Neuronal stem cell (in vitro differentiated cells): ENCODE measurements around the gene MEF2C.

Source experiments
- DNase-seq: peaks from one replicate; pipeline ENCODE4 v3.0.0-alpha.2; 2013; ENCODE audit warnings: low spot score
- H2AFZ ChIP-seq: one replicate; pipeline ENCODE4 v1.6.1; 2013; ENCODE audit warnings: mild to moderate bottlenecking, low read length, inconsistent platforms
- H2AK5ac ChIP-seq: 2 replicates; pipeline ENCODE4 v1.6.1; 2013; ENCODE audit warnings: low read depth, mild to moderate bottlenecking, inconsistent platforms, low read length, moderate library complexity, mixed read lengths
- H2BK120ac ChIP-seq: 2 replicates; pipeline ENCODE4 v1.6.1; 2013; ENCODE audit warnings: low read depth, mild to moderate bottlenecking, inconsistent platforms, low read length, moderate library complexity, mixed read lengths
- H2BK12ac ChIP-seq: one replicate; pipeline ENCODE4 v1.6.1; 2013; ENCODE audit warnings: low read length, inconsistent platforms
- H2BK15ac ChIP-seq: 2 replicates; pipeline ENCODE4 v1.6.1; 2013; ENCODE audit warnings: mild to moderate bottlenecking, low read length, inconsistent platforms, mixed read lengths
- H2BK5ac ChIP-seq: one replicate; pipeline ENCODE4 v1.6.1; 2013; ENCODE audit warnings: inconsistent platforms, mild to moderate bottlenecking, low read length, moderate library complexity
- H3K14ac ChIP-seq: one replicate; pipeline ENCODE4 v1.6.1; 2013; ENCODE audit warnings: low read length, inconsistent platforms
- H3K18ac ChIP-seq: 2 replicates; pipeline ENCODE4 v1.6.1; 2013; ENCODE audit warnings: low read length, inconsistent platforms
- H3K23ac ChIP-seq: 2 replicates; pipeline ENCODE4 v1.6.1; 2013; ENCODE audit warnings: low read depth, mild to moderate bottlenecking, mixed read lengths, low read length, inconsistent platforms; ENCODE audit not compliant: poor library complexity
- H3K27ac ChIP-seq: replicated peaks from 3 replicates; pipeline ENCODE4 v1.5.1; 2013; ENCODE audit warnings: low read length, inconsistent platforms
- H3K27me3 ChIP-seq, 3 experiments: 2 replicates each; pipeline ENCODE4 v1.6.1; 2013; ENCODE audit warnings: low read length in 3 of 3, mild to moderate bottlenecking in 2 of 3, inconsistent platforms in 1 of 3, low read depth in 1 of 3, mixed read lengths in 1 of 3, moderate library complexity in 1 of 3; ENCODE audit not compliant: control insufficient read depth in 3 of 3, insufficient read depth in 3 of 3
- H3K36me3 ChIP-seq, 2 donors: replicated peaks in 1 of 2; 2 replicates each; pipeline ENCODE4 v1.6.1; 2013; ENCODE audit warnings: low read length in 2 of 2; ENCODE audit not compliant: control insufficient read depth in 2 of 2, insufficient read depth in 2 of 2
- H3K4ac ChIP-seq: 2 replicates; pipeline ENCODE4 v1.6.1; 2013; ENCODE audit warnings: inconsistent platforms, mild to moderate bottlenecking, low read length, moderate library complexity
- H3K4me1 ChIP-seq, 2 donors: 1 replicate in 1 of 2; 2 replicates in 1 of 2; pipeline ENCODE4 v1.6.1; 2013; ENCODE audit warnings: low read length in 2 of 2, low read depth in 1 of 2; ENCODE audit not compliant: control insufficient read depth in 2 of 2, insufficient read depth in 1 of 2
- H3K4me2 ChIP-seq: one replicate; pipeline ENCODE4 v1.6.1; 2013; ENCODE audit warnings: mild to moderate bottlenecking, low read length, inconsistent platforms; ENCODE audit not compliant: insufficient read depth, poor library complexity, severe bottlenecking
- H3K4me3 ChIP-seq, 2 donors: 2 replicates each; pipeline ENCODE4 v1.5.1; 2013; ENCODE audit warnings: low read length in 2 of 2, mild to moderate bottlenecking in 2 of 2, inconsistent platforms in 1 of 2, moderate library complexity in 1 of 2
- H3K79me1 ChIP-seq: one replicate; pipeline ENCODE4 v1.6.1; 2013; ENCODE audit warnings: low read depth, mild to moderate bottlenecking, inconsistent platforms, low read length, moderate library complexity
- H3K9ac ChIP-seq: one replicate; pipeline ENCODE4 v1.6.1; 2013; ENCODE audit warnings: mild to moderate bottlenecking, low read depth, low read length, inconsistent platforms; ENCODE audit not compliant: poor library complexity
- H3K9me3 ChIP-seq, 2 donors: replicated peaks in 1 of 2; 2 replicates each; pipeline versions ENCODE3 to v1.6.1; 2013; ENCODE audit warnings: low read length in 2 of 2, mild to moderate bottlenecking in 2 of 2, inconsistent platforms in 1 of 2, low read depth in 1 of 2, mixed read lengths in 1 of 2, moderate library complexity in 1 of 2; ENCODE audit not compliant: control insufficient read depth in 2 of 2, insufficient read depth in 1 of 2
- H4K8ac ChIP-seq: one replicate; pipeline ENCODE4 v1.6.1; 2013; ENCODE audit warnings: low read depth, mild to moderate bottlenecking, inconsistent platforms, low read length, moderate library complexity
- H4K91ac ChIP-seq: one replicate; pipeline ENCODE4 v1.6.1; 2013; ENCODE audit warnings: low read length, low read depth, mild to moderate bottlenecking, inconsistent platforms; ENCODE audit not compliant: poor library complexity
- WGBS, 2 donors: extraction: QIAGEN DNeasy Blood & Tissue Kit; methylation state at CpG; one replicate each; pipeline ENCODE4 v1.1.7; 2013; ENCODE audit warnings: missing lambda C conversion rate in 2 of 2, mixed read lengths in 1 of 2; ENCODE audit not compliant: insufficient read length in 2 of 2, insufficient replicate concordance in 1 of 2; ENCODE audit errors: extremely low coverage in 2 of 2; 5-methylcytosine and 5-hydroxymethylcytosine counted together

The MEF2C gene

DNA sequence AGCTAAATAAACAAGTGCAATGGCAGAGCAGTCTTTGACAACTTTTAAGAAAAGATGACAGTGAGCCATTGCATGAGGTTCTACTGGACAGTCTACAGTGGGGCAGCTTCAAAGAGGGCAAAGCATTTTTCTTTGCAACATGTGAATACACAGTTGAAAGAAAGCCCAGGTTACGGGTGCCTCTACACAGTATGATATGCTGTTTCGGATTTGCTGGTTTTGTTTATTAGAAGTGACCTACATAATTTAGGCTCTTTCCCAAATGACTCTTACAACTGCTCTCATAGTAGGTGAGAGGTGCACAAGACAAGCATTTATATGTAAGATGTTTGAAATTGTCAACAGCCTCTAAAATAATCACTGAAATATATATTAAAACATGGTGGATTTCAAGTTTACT is 62.4 kb downstream of the MEF2C start:
- Histone ChIP-seq H3K4me2 (no peak overlapping the region), H4K91ac (no peak overlapping the region), H3K27me3 (no peaks in the 10 kb centered on the region), H3K4ac (no peak overlapping the region), H2BK15ac (no peak overlapping the region), H3K18ac (no peak overlapping the region), H2BK5ac (no peak overlapping the region), H3K9ac (no peak overlapping the region), H2BK120ac (no peak overlapping the region), H3K9me3 (no peaks in the 10 kb centered on the region), H3K79me1 (no peaks in the 10 kb centered on the region), H2AFZ (no peak overlapping the region), H3K36me3 (no peaks in the 10 kb centered on the region), H3K23ac (no peak overlapping the region), H3K14ac (no peak overlapping the region), H3K4me1 (no peaks in the 10 kb centered on the region), H4K8ac (no peak overlapping the region), H2BK12ac (no peak overlapping the region), H3K4me3 (no peak overlapping the region), H2AK5ac (no peak overlapping the region), H3K27ac (no peak overlapping the region)
- DNase-seq: no peak
- WGBS, 2 donors: no CpG with 5 or more reads among the region's 2 CpGs

- H3K27ac ChIP-seq: no peak overlapping the region
- no peak for DNase-seq
- no peak overlapping the region for H2BK12ac ChIP-seq
- peaks cover 2 to 8% of the 10 kb centered on the region in 2 donors for H3K4me1 ChIP-seq
- H3K4me2 ChIP-seq: no peak overlapping the region
- no peak overlapping the region for H4K8ac ChIP-seq
- no peak overlapping the region for H3K4me3 ChIP-seq
- H3K23ac ChIP-seq: no peak overlapping the region
- H3K36me3 ChIP-seq: no peaks in the 10 kb centered on the region
- H3K4ac ChIP-seq: no peak overlapping the region
- no peak overlapping the region for H3K9ac ChIP-seq
- H3K18ac ChIP-seq: no peak overlapping the region
- H4K91ac ChIP-seq: no peak overlapping the region
- H2BK15ac ChIP-seq: no peak overlapping the region
- H2BK5ac ChIP-seq: no peak overlapping the region
- H3K79me1 ChIP-seq: no peaks in the 10 kb centered on the region
- H2BK120ac ChIP-seq: no peak overlapping the region
- H2AK5ac ChIP-seq: no peak overlapping the region
- no peak overlapping the region for H2AFZ ChIP-seq
- no peaks in the 10 kb centered on the region for H3K9me3 ChIP-seq
- H3K14ac ChIP-seq: no peak overlapping the region
- WGBS, 2 donors: no CpG with 5 or more reads among the region's 5 CpGs
- no peaks in the 10 kb centered on the region for H3K27me3 ChIP-seq
These were observed 63.5 kb downstream of the MEF2C start for GRCh38 chr5:88819301-88819999.

DNA sequence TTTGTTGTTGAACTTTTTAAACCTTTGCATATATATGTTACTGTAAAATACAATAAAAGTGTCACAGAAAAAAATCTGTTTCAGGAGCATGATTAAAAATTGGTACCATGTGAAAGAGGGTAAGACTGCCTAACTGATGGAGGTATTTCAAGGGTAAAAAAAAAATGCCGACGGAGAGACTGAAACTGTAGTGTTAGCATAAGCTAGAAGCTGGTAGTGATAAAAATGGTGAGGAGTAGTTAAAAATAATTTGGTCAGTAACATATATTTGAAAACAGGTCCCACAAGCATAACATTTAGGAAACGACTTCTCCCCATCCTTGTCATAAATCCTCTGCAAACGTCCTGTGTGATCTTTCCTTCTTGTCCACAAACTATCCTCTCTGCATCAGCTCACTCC is 64.7 kb downstream of the MEF2C start:
- no peak overlapping the region for H2AK5ac ChIP-seq
- H2BK15ac ChIP-seq: no peak overlapping the region
- no peak overlapping the region for H3K23ac ChIP-seq
- H3K9me3 ChIP-seq: no peaks in the 10 kb centered on the region
- no peak overlapping the region for H3K27ac ChIP-seq
- DNase-seq: no peak
- no peak overlapping the region for H2BK12ac ChIP-seq
- H3K9ac ChIP-seq: no peak overlapping the region
- H3K14ac ChIP-seq: no peak overlapping the region
- no peak overlapping the region for H2AFZ ChIP-seq
- WGBS, 2 donors: no CpG with 5 or more reads among the region's 4 CpGs
- H4K8ac ChIP-seq: no peak overlapping the region
- H3K4me2 ChIP-seq: no peak overlapping the region
- peaks cover 4 to 11% of the 10 kb centered on the region in 2 donors for H3K4me1 ChIP-seq
- H3K4me3 ChIP-seq: no peak overlapping the region
- no peak overlapping the region for H2BK5ac ChIP-seq
- H3K4ac ChIP-seq: no peak overlapping the region
- H3K27me3 ChIP-seq: no peaks in the 10 kb centered on the region
- no peak overlapping the region for H4K91ac ChIP-seq
- H3K18ac ChIP-seq: no peak overlapping the region
- H3K36me3 ChIP-seq: no peaks in the 10 kb centered on the region
- H3K79me1 ChIP-seq: no peaks in the 10 kb centered on the region
- H2BK120ac ChIP-seq: no peak overlapping the region

DNA sequence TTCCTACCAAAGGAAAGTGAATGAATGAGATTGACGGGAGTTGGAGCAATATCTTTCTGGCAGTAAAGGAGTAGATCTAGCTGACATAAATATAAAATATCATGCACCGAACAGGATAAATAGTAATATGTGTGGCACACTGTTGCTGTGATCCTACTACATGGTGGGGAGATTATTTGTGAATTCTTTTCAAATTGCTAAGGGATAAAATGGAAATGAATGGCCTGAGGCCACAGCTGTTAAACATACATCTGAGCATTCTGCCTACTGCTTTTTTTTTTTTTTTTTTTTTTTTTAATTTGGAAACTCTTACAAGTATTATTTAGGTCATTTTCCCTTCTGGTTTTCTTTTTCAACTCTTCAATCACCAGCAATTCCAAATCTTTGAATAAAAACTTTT is 66.8 kb downstream of the MEF2C start:
- H3K4me2 ChIP-seq: no peak overlapping the region
- no peak overlapping the region for H4K8ac ChIP-seq

More for the DNA sequence above, 66.8 kb downstream of the MEF2C start:
- H2BK5ac ChIP-seq: no peak overlapping the region
- no peak overlapping the region for H4K91ac ChIP-seq
- no peak overlapping the region for H3K9ac ChIP-seq
- no peak overlapping the region for H3K18ac ChIP-seq
- H3K4ac ChIP-seq: no peak overlapping the region
- no peaks in the 10 kb centered on the region for H3K27me3 ChIP-seq
- no peak overlapping the region for H3K23ac ChIP-seq
- H3K4me1 ChIP-seq: peaks cover 4 to 11% of the 10 kb centered on the region in 2 donors
- H3K9me3 ChIP-seq: no peaks in the 10 kb centered on the region
- no peaks in the 10 kb centered on the region for H3K79me1 ChIP-seq
- H2BK120ac ChIP-seq: no peak overlapping the region
- H2BK15ac ChIP-seq: no peak overlapping the region
- H3K27ac ChIP-seq: no peak overlapping the region
- no peak overlapping the region for H2AFZ ChIP-seq
- no peak for DNase-seq
- no peak overlapping the region for H3K14ac ChIP-seq
- no peak overlapping the region for H3K4me3 ChIP-seq
- no peak overlapping the region for H2AK5ac ChIP-seq
- no peaks in the 10 kb centered on the region for H3K36me3 ChIP-seq
- H2BK12ac ChIP-seq: no peak overlapping the region
- WGBS, 2 donors: no CpG with 5 or more reads among the region's 2 CpGs
